DOHH2 (cell line): ENCODE results near the gene BIRC3.

ENCODE experiments used
- H3F3A ChIP-seq: fragments of 200-600 bp; sonication (generic), shearing (Covaris generic); 2 replicates; pipeline ENCODE4 v1.6.0; 2016; ENCODE audit warnings: antibody characterized with exemption, mild to moderate bottlenecking; ENCODE audit not compliant: control insufficient read depth, insufficient read depth
- H3K27ac ChIP-seq: fragments of 200-600 bp; sonication (generic); 2 replicates; pipeline ENCODE4 v1.5.1; 2014; ENCODE audit warnings: low read depth, mild to moderate bottlenecking, low read length, moderate library complexity
- H3K27me3 ChIP-seq: fragments of 200-600 bp; sonication (generic); 2 replicates; pipeline ENCODE4 v1.6.1; 2014; ENCODE audit warnings: mild to moderate bottlenecking, low read length, mixed read lengths; ENCODE audit not compliant: control insufficient read depth
- H3K36me3 ChIP-seq: fragments of 200-600 bp; sonication (generic); 2 replicates; pipeline ENCODE4 v1.6.1; 2014; ENCODE audit warnings: mild to moderate bottlenecking, low read length, moderate library complexity, mixed read lengths; ENCODE audit not compliant: control insufficient read depth
- H3K4me1 ChIP-seq: fragments of 200-600 bp; sonication (generic); 2 replicates; pipeline ENCODE4 v1.6.1; 2014; ENCODE audit warnings: mild to moderate bottlenecking, low read length, mixed read lengths; ENCODE audit not compliant: control insufficient read depth
- H3K4me2 ChIP-seq: fragments of 200-600 bp; sonication (generic); 2 replicates; pipeline ENCODE4 v1.6.0; 2014; ENCODE audit warnings: mild to moderate bottlenecking, low read length, moderate library complexity
- H3K4me3 ChIP-seq: fragments of 200-600 bp; sonication (generic); 2 replicates; pipeline ENCODE4 v1.5.1; 2014; ENCODE audit warnings: mild to moderate bottlenecking, low read length, mixed read lengths
- H3K79me2 ChIP-seq: fragments of 200-600 bp; sonication (generic); 2 replicates; pipeline ENCODE4 v1.6.1; 2014; ENCODE audit warnings: mild to moderate bottlenecking, low read length, mixed read lengths; ENCODE audit not compliant: control insufficient read depth
- H3K9me2 ChIP-seq: fragments of 200-600 bp; sonication (generic); replicated peaks from 2 replicates; pipeline ENCODE4 v1.6.1; 2014; ENCODE audit warnings: mild to moderate bottlenecking, low read length, mixed read lengths; ENCODE audit not compliant: control insufficient read depth
- H3K9me3 ChIP-seq: fragments of 200-600 bp; sonication (generic); 2 replicates; pipeline ENCODE4 v1.6.1; 2014; ENCODE audit warnings: antibody characterized with exemption, low read length, mixed read lengths; ENCODE audit not compliant: control insufficient read depth, insufficient read depth
- H4K20me1 ChIP-seq: fragments of 200-600 bp; sonication (generic); 2 replicates; pipeline ENCODE4 v1.6.0; 2014; ENCODE audit warnings: low read depth, mild to moderate bottlenecking, antibody characterized with exemption, low read length, moderate library complexity; ENCODE audit not compliant: control insufficient read depth, insufficient read depth
- EZH2phosphoT487 ChIP-seq: fragments of 200-600 bp; sonication (generic); IDR thresholded peaks from 2 replicates; pipeline ENCODE4 v1.6.1; 2017; ENCODE audit warnings: borderline replicate concordance, mild to moderate bottlenecking, antibody characterized with exemption, low read length, moderate library complexity, mixed read lengths
- TF ChIP-seq, protein P1 (sequence below): fragments of 200-600 bp; sonication (generic); IDR thresholded peaks from one replicate; pipeline ENCODE4 v1.5.1; 2014; ENCODE audit warnings: antibody characterized with exemption, mild to moderate bottlenecking, low read depth, low read length; ENCODE audit not compliant: poor library complexity, severe bottlenecking

The BIRC3 gene

DNA sequence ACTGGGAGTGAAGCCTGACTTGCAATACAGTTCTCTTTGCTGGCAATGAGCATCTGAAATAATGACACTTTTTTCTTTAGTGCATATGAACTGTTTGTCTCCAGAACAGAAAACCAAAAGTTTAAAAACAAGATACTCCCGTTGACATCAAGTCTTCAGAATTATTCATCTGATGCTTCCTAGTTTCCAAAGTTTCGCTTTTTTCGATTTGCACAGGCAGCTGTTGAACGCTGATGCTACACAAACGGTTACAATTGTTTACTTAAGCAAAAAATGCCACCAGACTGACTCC lies 29.1 kb downstream of the BIRC3 start:
- Histone ChIP-seq H3K36me3 (peaks cover 27% of the 10 kb centered on the region), H3F3A (peaks cover 15% of the 10 kb centered on the region; the same call in 1 of the 2 replicates), H3K4me1 (peaks cover 51% of the 10 kb centered on the region), H3K9me3 (no peaks in the 10 kb centered on the region), H3K9me2 (no peaks in the 10 kb centered on the region), H3K27ac (peak overlapping the region; percentile 81), H3K4me2 (peak overlapping the region; percentile 88), H3K79me2 (peaks cover 43% of the 10 kb centered on the region), H3K4me3 (peak overlapping the region; percentile 91), H3K27me3 (no peaks in the 10 kb centered on the region; the same call in 1 of the 2 replicates), H4K20me1 (no peaks in the 10 kb centered on the region)
- TF ChIP-seq EZH2phosphoT487 = no peak
- TF ChIP-seq, protein P1, sequence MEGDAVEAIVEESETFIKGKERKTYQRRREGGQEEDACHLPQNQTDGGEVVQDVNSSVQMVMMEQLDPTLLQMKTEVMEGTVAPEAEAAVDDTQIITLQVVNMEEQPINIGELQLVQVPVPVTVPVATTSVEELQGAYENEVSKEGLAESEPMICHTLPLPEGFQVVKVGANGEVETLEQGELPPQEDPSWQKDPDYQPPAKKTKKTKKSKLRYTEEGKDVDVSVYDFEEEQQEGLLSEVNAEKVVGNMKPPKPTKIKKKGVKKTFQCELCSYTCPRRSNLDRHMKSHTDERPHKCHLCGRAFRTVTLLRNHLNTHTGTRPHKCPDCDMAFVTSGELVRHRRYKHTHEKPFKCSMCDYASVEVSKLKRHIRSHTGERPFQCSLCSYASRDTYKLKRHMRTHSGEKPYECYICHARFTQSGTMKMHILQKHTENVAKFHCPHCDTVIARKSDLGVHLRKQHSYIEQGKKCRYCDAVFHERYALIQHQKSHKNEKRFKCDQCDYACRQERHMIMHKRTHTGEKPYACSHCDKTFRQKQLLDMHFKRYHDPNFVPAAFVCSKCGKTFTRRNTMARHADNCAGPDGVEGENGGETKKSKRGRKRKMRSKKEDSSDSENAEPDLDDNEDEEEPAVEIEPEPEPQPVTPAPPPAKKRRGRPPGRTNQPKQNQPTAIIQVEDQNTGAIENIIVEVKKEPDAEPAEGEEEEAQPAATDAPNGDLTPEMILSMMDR = no peak

DNA sequence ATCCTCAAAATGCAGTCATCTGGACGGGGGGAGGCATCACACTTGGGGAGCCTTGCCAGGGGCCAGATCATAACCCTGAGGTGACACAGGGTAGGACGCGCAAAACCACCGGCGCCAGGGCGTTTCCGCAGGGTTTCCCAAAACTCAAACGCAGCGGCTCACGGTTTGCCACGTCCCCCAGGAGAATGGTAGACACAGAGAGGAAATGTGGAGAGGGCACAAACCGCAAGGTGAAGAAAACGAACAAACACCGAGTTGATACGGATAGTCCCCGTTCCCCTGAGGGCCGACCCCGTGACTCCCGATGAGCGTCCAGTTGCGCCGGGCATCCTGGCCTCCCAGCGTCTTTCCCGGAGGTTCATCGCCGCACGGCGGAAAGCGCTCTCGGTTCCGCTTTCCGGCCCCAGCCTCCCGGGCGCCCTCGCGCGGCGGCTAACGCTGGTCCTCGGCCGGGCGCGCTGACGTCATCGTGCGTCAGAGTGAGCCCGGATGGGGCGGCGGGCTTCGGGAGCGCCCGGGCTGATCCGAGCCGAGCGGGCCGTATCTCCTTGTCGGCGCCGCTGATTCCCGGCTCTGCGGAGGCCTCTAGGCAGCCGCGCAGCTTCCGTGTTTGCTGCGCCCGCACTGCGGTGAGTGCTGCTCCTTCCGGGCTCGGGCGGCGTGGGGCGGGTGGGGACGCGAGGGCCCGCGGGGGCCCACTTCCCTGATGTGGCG lies 29.6 kb downstream of the BIRC3 start, which contains the start of gene BIRC2:
TSS of gene BIRC2 (plus strand) at position 467 of the 714 bp plus-strand sequence. CDS start 2,641 bp downstream, outside the sequence.
- H3K79me2 ChIP-seq = peaks cover 43% of the 10 kb centered on the region

DNA sequence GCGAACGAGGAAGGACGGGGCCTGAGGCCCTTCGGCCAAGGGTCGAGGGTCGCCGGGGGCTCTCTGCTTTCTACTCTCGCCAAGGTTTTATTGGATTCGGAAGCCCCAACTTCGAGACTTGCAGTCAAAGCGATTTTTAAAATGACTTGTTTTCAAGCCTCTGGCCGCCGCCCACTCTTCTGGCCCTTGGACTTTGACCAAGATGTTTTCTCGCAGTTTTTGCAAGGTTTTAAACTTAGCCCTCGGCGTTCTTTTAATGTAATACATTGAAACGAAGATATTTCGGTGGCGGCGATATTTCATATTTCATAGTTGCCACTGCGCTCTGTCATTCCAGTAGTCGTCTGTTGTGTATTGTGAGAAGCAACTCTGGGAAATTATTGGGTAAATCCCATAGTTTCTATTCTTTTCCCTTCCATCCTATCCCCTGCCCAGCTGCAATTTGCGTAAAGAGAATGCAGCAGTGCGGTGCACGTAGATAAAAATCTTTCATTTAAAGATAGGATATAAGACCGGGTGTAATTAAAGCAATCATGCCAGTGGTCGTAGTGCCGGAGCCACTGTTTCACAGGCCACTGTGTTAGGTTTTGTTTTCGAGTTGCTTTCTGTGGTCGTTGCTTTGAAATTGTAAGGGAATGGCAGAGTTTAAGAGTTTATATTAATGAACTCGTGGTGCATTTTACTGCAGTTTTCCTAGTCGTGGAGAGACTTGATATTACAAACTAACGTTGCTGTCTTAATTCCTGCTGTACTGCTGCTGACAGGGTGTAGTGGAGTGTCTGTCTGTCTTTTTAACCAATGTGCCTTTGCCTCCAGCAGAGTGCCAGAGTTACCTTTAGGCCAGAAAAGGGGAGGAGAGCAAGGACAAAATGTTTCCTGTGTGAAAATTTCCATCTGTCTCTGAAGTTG lies 30.4 kb downstream of the BIRC3 start:
- H3K9me2 ChIP-seq = no peaks in the 10 kb centered on the region
- H3K4me1 ChIP-seq = peaks cover 44% of the 10 kb centered on the region
- TF ChIP-seq, protein P1 = no peak
- TF ChIP-seq EZH2phosphoT487 = no peak

More for the DNA sequence above, 29.6 kb downstream of the BIRC3 start, which contains the start of gene BIRC2:
- no peak for TF ChIP-seq EZH2phosphoT487
- TF ChIP-seq, protein P1 = peak; percentile 64
- H3F3A ChIP-seq = peaks cover 15% of the 10 kb centered on the region; the same call in 1 of the 2 replicates
- no peaks in the 10 kb centered on the region for H3K9me2 ChIP-seq
- H3K27ac ChIP-seq = peak within 1 kb of the TSS; percentile 81
- no peaks in the 10 kb centered on the region for H3K9me3 ChIP-seq
- peak within 1 kb of the TSS; percentile 91 for H3K4me3 ChIP-seq
- peaks cover 27% of the 10 kb centered on the region for H3K36me3 ChIP-seq
- no peaks in the 10 kb centered on the region for H4K20me1 ChIP-seq
- H3K4me1 ChIP-seq = peaks cover 46% of the 10 kb centered on the region
- H3K4me2 ChIP-seq = peak within 1 kb of the TSS; percentile 88
- H3K27me3 ChIP-seq = no peaks in the 10 kb centered on the region; the same call in 1 of the 2 replicates

More for the DNA sequence above, 30.4 kb downstream of the BIRC3 start:
- H3K9me3 ChIP-seq = no peaks in the 10 kb centered on the region
- peaks cover 43% of the 10 kb centered on the region for H3K79me2 ChIP-seq
- H4K20me1 ChIP-seq = no peaks in the 10 kb centered on the region
- peaks cover 15% of the 10 kb centered on the region; the same call in 1 of the 2 replicates for H3F3A ChIP-seq
- H3K27me3 ChIP-seq = no peaks in the 10 kb centered on the region; the same call in 1 of the 2 replicates
- peak overlapping the region; percentile 91 for H3K4me3 ChIP-seq
- peaks cover 27% of the 10 kb centered on the region for H3K36me3 ChIP-seq
- H3K4me2 ChIP-seq = peak overlapping the region; percentile 78
- H3K27ac ChIP-seq = peak overlapping the region; percentile 81
